Activated CD4-positive, alpha-beta T cell treated with anti-CD3 and anti-CD28 coated beads, Interleukin-2, amount 10 ng/mL, durations not matched to agents 7 days and 5 days (primary cell): ENCODE data around the gene CXCR1. TPM values are rescaled to one million over a fixed set of nuclear protein-coding genes. Genes with fewer than 3 reads are reported as not detected.
A peak's percentile ranks its signal among the peaks of the same experiment; 100 is the strongest.

ENCODE experiments used
- CTCF ChIA-PET: fragments of 350-600 bp; sonication (Branson Sonifier 250); formaldehyde crosslinking; loops from one replicate; lab custom pipeline; 2021; ENCODE audit warnings: antibody characterized with exemption; lab: Charles Lee
- POLR2A ChIA-PET: fragments of 350-600 bp; sonication (Branson Sonifier 250); formaldehyde crosslinking; loops from one replicate; lab custom pipeline; 2021; ENCODE audit warnings: antibody characterized with exemption; lab: Charles Lee
- DNase-seq: peaks from one replicate; pipeline ENCODE4 v3.0.0-alpha.2; 2020
- H3K27ac Mint-ChIP-seq: one replicate; pipeline ENCODE4 v1.8.0; 2021; ENCODE audit warnings: mild to moderate bottlenecking, moderate library complexity, mixed read lengths
- H3K27me3 Mint-ChIP-seq: one replicate; pipeline ENCODE4 v1.8.0; 2021; ENCODE audit warnings: mixed read lengths
- H3K36me3 Mint-ChIP-seq: one replicate; pipeline ENCODE4 v1.8.0; 2021; ENCODE audit warnings: low read depth, mixed read lengths
- H3K4me1 Mint-ChIP-seq: one replicate; pipeline ENCODE4 v1.8.0; 2021; ENCODE audit warnings: mixed read lengths
- H3K4me3 Mint-ChIP-seq: one replicate; pipeline ENCODE4 v1.8.0; 2021; ENCODE audit warnings: mild to moderate bottlenecking, moderate library complexity, mixed read lengths
- H3K9me3 Mint-ChIP-seq: one replicate; pipeline ENCODE4 v1.8.0; 2021; ENCODE audit warnings: mixed read lengths
- total RNA-seq, 2 experiments: library from RNA; stranded (reverse); gene quantifications; one replicate each; pipeline ENCODE4 v1.2.3, GENCODE V29; 2021

CXCR1 gene
- total RNA-seq, result 1 to 10 TPM in 1 of 2 experiments, under 1 TPM in 1; 0.99 to 1.1 TPM

DNA sequence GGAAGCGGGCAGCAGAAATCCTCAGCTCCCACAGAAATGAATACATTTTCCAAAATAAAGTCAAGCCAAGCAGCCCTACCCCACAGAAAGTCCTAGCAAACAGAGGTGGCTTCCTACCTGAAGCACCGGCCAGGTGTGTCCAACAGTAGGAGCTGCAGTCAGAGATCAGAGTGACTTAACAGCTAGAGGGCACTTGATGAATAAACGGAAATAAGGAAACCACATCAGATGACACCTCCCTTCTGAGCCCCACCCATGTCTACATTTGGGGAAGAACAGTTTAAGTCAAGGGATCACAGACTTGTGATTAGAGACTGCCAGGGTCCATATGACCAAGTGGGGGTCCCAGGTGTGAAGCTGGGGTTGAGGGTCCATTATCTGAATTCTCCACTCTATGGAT is at the start of gene CXCR1:
Gene CXCR1 (minus strand): TSS at position 172 of the 400 bp plus-strand sequence. CDS start 1,751 bp downstream, outside the sequence.
- Mint-ChIP-seq H3K27ac (peak within 1 kb of the TSS; percentile 84), H3K4me3 (peak within 1 kb of the TSS; percentile 47), H3K4me1 (peaks cover 32% of the 10 kb centered on the region), H3K36me3 (peaks cover 3% of the 10 kb centered on the region), H3K9me3 (no peaks in the 10 kb centered on the region), H3K27me3 (peaks cover 33% of the 10 kb centered on the region)
- peak; percentile 58 for DNase-seq
- CTCF ChIA-PET, result interaction anchor here (1.1 to 2.0 kb wide), 3 partner anchors 13 to 64 kb away, joined by 3 to 8 read pairs (median 3); no protein-coding TSS in a partner anchor
- POLR2A ChIA-PET, result no interaction called here

DNA sequence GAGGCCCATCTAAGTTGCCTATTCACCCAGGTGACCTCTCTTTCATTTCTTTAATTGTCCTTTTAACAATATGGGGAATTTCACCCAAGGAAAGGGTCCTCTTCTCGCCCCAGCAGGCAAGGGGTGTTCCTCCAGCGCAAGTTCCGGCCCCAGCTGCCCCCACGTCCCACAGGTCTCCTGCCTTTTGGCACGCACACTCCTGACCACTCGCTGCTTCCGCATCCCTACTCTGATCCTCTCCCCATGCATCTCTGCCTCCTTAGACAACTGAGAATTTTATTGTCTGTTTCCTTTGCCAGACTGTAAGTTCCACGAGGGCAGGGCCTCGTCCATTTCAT is 49.5 kb upstream of the CXCR1 start:
- Mint-ChIP-seq H3K27ac (peak overlapping the region; percentile 94), H3K36me3 (peaks cover 42% of the 10 kb centered on the region), H3K27me3 (peaks cover 3% of the 10 kb centered on the region), H3K4me1 (peaks cover 40% of the 10 kb centered on the region), H3K4me3 (peak overlapping the region; percentile 100), H3K9me3 (no peaks in the 10 kb centered on the region)
- POLR2A ChIA-PET, result interaction anchor here (0.6 to 1.0 kb wide), 4 partner anchors 14 to 1338 kb away, joined by 3 to 8 read pairs (median 4); no protein-coding TSS in a partner anchor
- CTCF ChIA-PET, result interaction anchor here (0.7 to 1.7 kb wide), 6 partner anchors 10 to 346 kb away, joined by 3 to 4 read pairs (median 3); no protein-coding TSS in a partner anchor
- no peak for DNase-seq

DNA sequence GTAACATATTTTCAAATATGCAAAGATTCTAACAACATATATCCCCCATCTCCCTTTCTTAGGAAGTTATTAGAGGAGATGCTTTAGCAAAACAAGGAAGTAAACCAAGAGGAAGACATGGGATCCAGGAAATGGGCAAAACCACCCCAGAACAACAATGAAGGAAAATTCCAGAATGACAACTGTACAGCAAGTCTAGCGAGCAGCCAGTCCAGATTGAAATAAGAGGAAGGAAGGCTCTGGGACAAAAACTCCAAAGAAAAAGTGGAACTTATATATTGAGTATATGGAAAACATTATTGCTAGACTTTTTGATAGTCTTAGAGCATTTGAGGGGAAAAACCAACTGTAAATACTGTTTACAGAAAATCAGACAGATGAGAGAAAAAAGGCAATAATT is 47.4 kb upstream of the CXCR1 start:
- Mint-ChIP-seq H3K36me3 (peaks cover 21% of the 10 kb centered on the region), H3K4me1 (peaks cover 20% of the 10 kb centered on the region), H3K4me3 (no peak overlapping the region), H3K27ac (no peak overlapping the region), H3K27me3 (peaks cover 3% of the 10 kb centered on the region), H3K9me3 (peaks cover 7% of the 10 kb centered on the region)
- ChIA-PET CTCF (interaction anchor here (0.6 to 1.2 kb wide), 2 partner anchors 15 to 79 kb away, joined by 3 to 4 read pairs; no protein-coding TSS in a partner anchor), POLR2A (no interaction called here)
- DNase-seq, result no peak

DNA sequence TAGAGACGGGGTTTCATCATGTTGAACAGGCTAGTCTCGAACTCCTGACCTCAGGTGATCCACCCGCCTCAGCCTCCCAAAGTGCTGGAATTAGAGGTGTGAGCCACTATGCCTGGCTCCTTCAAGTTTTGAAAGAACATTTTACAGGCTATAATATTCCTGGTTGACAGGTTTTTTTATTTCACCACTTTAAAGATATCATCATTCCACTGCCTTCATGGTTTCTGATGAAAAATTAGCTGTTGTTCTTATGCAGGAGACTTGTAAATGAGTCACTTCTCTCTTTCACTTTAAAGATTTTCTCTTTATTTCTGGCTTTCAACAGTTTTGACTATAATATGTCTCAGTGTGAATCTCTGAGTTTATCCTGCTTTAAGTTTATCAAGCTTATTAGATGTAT is 42.3 kb upstream of the CXCR1 start:
- no peak for DNase-seq
- Mint-ChIP-seq H3K4me1 (peaks cover 2% of the 10 kb centered on the region), H3K27ac (no peak overlapping the region), H3K36me3 (peaks cover 2% of the 10 kb centered on the region), H3K9me3 (peaks cover 7% of the 10 kb centered on the region), H3K4me3 (no peak overlapping the region), H3K27me3 (peaks cover 3% of the 10 kb centered on the region)
- ChIA-PET POLR2A (no interaction called here), CTCF (interaction anchor here (0.6 to 1.2 kb wide), 2 partner anchors 21 to 695 kb away, joined by 3 read pairs; no protein-coding TSS in a partner anchor)

DNA sequence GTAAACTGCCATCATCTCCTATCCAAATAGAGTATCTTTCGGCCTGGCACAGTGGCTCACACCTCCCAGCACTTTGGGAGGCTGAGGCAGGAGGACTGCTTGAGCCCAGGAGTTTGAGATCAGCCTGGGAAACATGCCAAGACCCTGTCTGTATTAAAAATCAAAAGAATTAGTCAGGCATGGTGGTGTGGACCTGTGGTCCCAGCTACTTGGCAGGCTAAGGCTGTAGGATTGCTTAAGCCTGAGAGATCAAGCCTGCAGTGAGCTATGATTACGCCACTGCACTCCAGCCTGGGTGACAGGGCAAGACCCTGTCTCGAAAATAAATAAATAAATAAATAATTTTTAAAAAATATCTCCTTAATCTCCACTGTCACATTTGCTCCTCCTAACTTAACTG is 35.5 kb upstream of the CXCR1 start:
- H3K27ac Mint-ChIP-seq, result no peak overlapping the region
- H3K4me1 Mint-ChIP-seq, result peaks cover 3% of the 10 kb centered on the region
- no peaks in the 10 kb centered on the region for H3K9me3 Mint-ChIP-seq
- no peaks in the 10 kb centered on the region for H3K36me3 Mint-ChIP-seq
- DNase-seq, result no peak
- ChIA-PET POLR2A (no interaction called here), CTCF (interaction anchor here (0.7 kb wide), 1 partner anchor 23 kb away, joined by 3 read pairs; no protein-coding TSS in a partner anchor)
- H3K4me3 Mint-ChIP-seq, result no peak overlapping the region
- H3K27me3 Mint-ChIP-seq, result peaks cover 17% of the 10 kb centered on the region

DNA sequence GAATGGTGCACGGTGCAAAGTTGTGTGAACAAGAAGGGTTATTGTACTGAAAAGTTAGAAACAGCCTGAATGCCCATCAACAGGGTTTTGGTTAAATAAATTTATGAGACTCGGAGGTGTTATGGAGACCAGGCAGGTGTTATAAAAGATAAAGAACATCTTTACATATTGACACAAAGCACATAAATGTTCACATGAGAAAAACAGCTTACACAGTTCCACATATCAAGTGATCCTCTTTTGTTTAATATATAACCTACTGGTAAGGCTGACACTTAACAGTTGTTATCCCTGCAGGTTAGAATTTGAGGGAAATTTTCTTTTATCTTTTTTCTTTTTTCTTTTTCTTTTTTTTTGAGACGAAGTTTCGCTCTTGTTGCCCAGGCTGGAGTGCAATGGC is 30.2 kb upstream of the CXCR1 start:
- no peak for DNase-seq
- no peak overlapping the region for H3K4me3 Mint-ChIP-seq
- ChIA-PET CTCF (no interaction called here), POLR2A (no interaction called here)
- no peak overlapping the region for H3K27ac Mint-ChIP-seq
- H3K36me3 Mint-ChIP-seq, result no peaks in the 10 kb centered on the region
- H3K9me3 Mint-ChIP-seq, result no peaks in the 10 kb centered on the region
- peaks cover 3% of the 10 kb centered on the region for H3K4me1 Mint-ChIP-seq
- peaks cover 23% of the 10 kb centered on the region for H3K27me3 Mint-ChIP-seq

DNA sequence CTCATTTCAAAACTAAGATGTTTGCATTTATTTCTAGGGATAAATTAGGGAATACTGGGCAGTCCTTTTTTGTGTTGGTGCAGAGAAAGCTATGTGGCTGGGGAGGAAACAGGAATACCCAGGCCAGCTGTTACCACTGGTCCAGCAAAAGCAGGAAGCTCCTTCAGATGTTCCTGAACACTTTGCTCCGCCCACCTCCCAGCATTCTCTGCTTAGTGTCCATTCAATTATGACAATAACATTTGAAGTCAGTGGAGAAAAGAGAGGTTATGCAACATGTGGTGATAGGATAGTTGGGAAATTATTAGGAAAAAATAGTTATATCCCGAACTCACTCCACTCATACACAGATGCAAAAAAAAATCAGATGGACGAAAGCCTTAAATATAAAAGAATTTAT is 28.1 kb upstream of the CXCR1 start:
- DNase-seq, result no peak
- no peak overlapping the region for H3K4me3 Mint-ChIP-seq
- no peaks in the 10 kb centered on the region for H3K4me1 Mint-ChIP-seq
- H3K27ac Mint-ChIP-seq, result no peak overlapping the region
- ChIA-PET POLR2A (no interaction called here), CTCF (no interaction called here)
- no peaks in the 10 kb centered on the region for H3K9me3 Mint-ChIP-seq
- H3K36me3 Mint-ChIP-seq, result no peaks in the 10 kb centered on the region
- H3K27me3 Mint-ChIP-seq, result peaks cover 19% of the 10 kb centered on the region

DNA sequence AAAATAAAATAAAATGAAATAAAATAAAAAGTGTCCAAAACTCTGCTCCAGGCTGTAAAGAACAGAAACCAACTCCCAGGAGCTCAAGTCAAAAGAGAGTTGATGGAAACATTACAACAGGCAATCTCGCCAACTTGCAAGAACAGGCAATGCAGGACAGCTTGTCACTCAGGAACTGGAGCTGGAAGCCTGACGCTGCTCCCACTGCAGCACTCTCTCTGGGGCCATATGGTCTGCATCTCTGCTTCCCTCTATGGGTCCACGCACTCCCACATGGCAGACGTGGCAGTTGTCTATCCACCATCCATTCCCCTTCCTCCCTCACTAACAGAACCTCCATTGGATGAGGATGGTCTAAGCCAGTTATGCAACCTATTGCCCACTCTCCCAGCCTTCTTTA is 26.9 kb upstream of the CXCR1 start:
- CTCF ChIA-PET, result no interaction called here

DNA sequence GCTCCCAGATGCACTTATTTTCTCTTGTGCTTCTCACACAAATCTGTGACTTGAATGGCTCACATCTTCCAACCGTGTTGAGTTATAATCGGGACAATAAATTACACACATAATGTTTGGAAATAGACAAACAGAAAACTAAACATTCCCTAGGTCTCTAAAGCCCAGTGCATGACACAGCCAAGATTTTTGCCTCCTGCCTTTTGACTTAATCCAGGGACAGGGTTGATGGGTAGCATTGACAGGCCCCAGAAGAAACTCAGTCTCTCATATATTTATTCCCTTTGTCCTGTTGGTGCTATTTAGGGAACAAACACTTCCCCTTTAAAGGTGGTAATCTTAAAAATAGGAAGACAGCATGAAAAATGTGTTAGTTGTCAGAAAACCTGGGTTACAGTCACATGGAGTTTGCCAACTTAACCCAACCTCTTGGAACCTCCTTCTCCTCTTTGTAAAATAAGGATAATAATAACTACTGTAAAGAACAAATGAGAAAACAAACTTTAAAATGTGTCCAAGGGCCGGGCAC is 26.2 kb upstream of the CXCR1 start:
- POLR2A ChIA-PET, result no interaction called here
- Mint-ChIP-seq H3K27me3 (peaks cover 10% of the 10 kb centered on the region), H3K27ac (no peak overlapping the region), H3K4me1 (no peaks in the 10 kb centered on the region), H3K9me3 (no peaks in the 10 kb centered on the region), H3K4me3 (no peak overlapping the region), H3K36me3 (no peaks in the 10 kb centered on the region)
- DNase-seq, result no peak
- CTCF ChIA-PET, result interaction anchor here (1.6 kb wide), 1 partner anchor 65 kb away, joined by 4 read pairs; no protein-coding TSS in a partner anchor

More for the DNA sequence above, 26.9 kb upstream of the CXCR1 start:
- POLR2A ChIA-PET, result no interaction called here
- Mint-ChIP-seq H3K4me3 (no peak overlapping the region), H3K4me1 (no peaks in the 10 kb centered on the region), H3K27ac (no peak overlapping the region), H3K9me3 (no peaks in the 10 kb centered on the region), H3K27me3 (peaks cover 14% of the 10 kb centered on the region), H3K36me3 (no peaks in the 10 kb centered on the region)
- no peak for DNase-seq

DNA sequence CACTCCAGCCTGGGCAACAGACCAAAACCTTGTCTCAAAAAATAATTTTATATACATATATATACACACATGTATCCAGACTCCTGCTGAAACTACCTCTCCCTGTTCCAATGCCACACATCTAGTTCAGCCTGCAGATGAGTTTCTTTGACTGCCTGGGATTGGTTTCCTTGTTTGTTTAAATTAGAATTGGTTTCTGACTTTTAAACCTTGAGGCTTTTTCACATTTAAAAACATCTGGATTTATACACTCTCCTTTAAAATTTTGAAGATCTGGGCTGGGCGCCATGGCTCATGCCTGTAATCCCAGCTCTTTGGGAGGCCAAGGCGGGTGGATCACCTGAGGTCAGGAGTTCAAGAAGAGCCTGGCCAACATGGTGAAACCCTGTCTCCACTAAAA is 21.8 kb upstream of the CXCR1 start:
- no peaks in the 10 kb centered on the region for H3K36me3 Mint-ChIP-seq
- ChIA-PET POLR2A (no interaction called here), CTCF (interaction anchor here (1.2 kb wide), 1 partner anchor 69 kb away, joined by 3 read pairs; no protein-coding TSS in a partner anchor)
- DNase-seq, result no peak
- H3K4me3 Mint-ChIP-seq, result no peak overlapping the region
- H3K9me3 Mint-ChIP-seq, result no peaks in the 10 kb centered on the region
- H3K4me1 Mint-ChIP-seq, result peaks cover 10% of the 10 kb centered on the region
- no peak overlapping the region for H3K27ac Mint-ChIP-seq
- H3K27me3 Mint-ChIP-seq, result peaks cover 2% of the 10 kb centered on the region

DNA sequence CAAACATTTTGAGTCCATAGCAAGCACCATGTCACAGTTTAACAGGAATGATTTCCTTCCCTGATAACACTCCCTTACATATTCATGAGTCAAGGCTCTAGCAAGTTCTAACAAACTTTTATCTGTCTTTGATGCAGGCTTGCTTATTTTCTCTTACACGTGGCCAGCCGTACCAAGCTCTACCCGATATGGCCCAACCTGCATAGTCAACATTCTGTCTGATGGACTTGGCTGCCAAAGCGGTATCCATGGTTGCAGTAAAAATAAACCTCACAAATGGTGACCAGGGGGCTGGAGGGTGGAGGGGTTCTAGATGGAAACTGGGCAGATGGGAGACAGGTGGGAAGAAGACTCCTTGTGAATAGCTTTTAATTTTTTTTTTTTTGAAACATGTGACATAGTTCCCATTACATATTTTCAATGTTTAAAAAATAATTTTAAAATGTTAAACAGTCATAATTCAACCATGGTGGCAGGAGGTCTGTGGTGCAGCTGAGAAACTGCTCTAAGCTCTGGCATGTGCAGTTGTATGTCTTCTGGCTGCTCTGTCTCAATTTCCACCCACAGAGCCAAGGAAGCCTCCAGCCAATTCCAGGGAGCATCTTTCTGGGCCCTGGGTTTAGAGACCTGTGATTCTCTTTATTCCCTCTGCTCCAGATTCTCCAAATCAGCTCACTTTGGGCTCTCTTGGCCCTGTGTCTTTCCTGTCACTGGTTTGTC is 20.7 kb upstream of the CXCR1 start:
- no peaks in the 10 kb centered on the region for H3K9me3 Mint-ChIP-seq
- no peaks in the 10 kb centered on the region for H3K27me3 Mint-ChIP-seq
- DNase-seq, result no peak
- CTCF ChIA-PET, result interaction anchor here (0.6 to 1.5 kb wide), 5 partner anchors 16 to 99 kb away, joined by 3 to 6 read pairs (median 3); no protein-coding TSS in a partner anchor
- no peak overlapping the region for H3K4me3 Mint-ChIP-seq
- no peak overlapping the region for H3K27ac Mint-ChIP-seq
- POLR2A ChIA-PET, result interaction anchor here (0.5 kb wide), 1 partner anchor 20 kb away, joined by 4 read pairs; no protein-coding TSS in a partner anchor
- peaks cover 10% of the 10 kb centered on the region for H3K4me1 Mint-ChIP-seq
- H3K36me3 Mint-ChIP-seq, result no peaks in the 10 kb centered on the region

DNA sequence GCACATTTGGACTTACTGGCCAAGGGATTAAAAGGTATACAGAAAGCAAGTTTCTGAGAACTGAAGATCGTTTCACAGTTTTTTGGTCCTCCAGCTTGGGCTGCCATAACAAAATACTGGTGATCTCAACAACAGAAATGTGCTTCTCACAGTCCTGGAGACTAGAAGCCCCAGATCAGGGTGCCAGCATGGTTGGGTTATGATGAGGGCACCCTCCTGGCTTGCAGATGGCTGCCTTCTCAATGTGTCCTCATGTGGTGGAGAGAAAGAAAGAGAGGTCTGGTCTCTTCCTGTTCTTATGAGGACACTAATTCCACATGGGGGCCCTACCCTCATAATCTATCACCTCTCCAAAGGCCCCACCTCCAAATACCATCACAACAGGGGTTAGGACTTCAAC is 20.1 kb upstream of the CXCR1 start:
- no peaks in the 10 kb centered on the region for H3K36me3 Mint-ChIP-seq
- H3K27ac Mint-ChIP-seq, result no peak overlapping the region
- peaks cover 1% of the 10 kb centered on the region for H3K27me3 Mint-ChIP-seq
- H3K4me3 Mint-ChIP-seq, result no peak overlapping the region
- POLR2A ChIA-PET, result no interaction called here
- CTCF ChIA-PET, result interaction anchor here (0.6 to 1.5 kb wide), 2 partner anchors 15 to 100 kb away, joined by 4 to 6 read pairs; no protein-coding TSS in a partner anchor
- H3K9me3 Mint-ChIP-seq, result no peaks in the 10 kb centered on the region
- peaks cover 10% of the 10 kb centered on the region for H3K4me1 Mint-ChIP-seq
- no peak for DNase-seq

DNA sequence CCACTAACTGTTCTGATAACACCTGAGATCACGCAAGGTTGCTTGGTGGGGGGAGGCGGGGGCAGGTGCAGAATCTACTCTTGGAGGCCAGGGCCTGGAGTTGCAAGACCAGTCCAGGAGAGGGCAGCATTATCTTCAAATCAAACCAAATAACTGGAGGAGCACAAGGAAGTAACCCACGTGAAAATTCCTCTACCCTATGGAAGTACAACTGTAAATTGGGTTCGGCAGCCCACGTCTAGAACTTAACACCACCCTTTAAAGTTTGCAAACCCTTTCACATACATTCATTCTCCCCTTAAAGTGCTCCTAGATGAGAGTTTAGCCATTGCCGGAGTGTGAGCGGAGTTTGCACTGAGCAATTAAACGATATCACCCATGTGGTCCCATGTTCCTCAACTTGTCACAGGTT is 19.6 kb upstream of the CXCR1 start:
- DNase-seq, result peak; percentile 79
- ChIA-PET CTCF (interaction anchor here (1.2 kb wide), 1 partner anchor 18 kb away, joined by 4 read pairs; no protein-coding TSS in a partner anchor), POLR2A (no interaction called here)
- Mint-ChIP-seq H3K36me3 (no peaks in the 10 kb centered on the region), H3K27me3 (peaks cover 4% of the 10 kb centered on the region), H3K27ac (no peak overlapping the region), H3K9me3 (no peaks in the 10 kb centered on the region), H3K4me1 (peaks cover 10% of the 10 kb centered on the region), H3K4me3 (no peak overlapping the region)
